Upper lobe of left lung (tissue), 6 donors: Measurements from ENCODE around the gene GPD2. TPM values are rescaled to one million over a fixed set of nuclear protein-coding genes. Genes with fewer than 3 reads are reported as not detected.

Source experiments
- ATAC-seq, 2 donors: fragments of 200-7000 bp; cut with Tn5 transposase; one replicate each; pipeline ENCODE4 v1.9.1; 2022; ENCODE audit warnings: mild to moderate bottlenecking in 2 of 2, moderate library complexity in 2 of 2; ENCODE audit not compliant: low FRiP score in 2 of 2
- DNase-seq, 2 donors: peaks; one replicate each; pipeline ENCODE4 v3.0.0-alpha.2; 2019 to 2020
- H3K27ac ChIP-seq, 4 donors: fragments of 200-600 bp; sonication (generic); one replicate each; pipeline ENCODE4 v1.5.1; 2016 to 2019
- H3K27me3 ChIP-seq, 4 donors: fragments of 200-600 bp; sonication (generic); one replicate each; pipeline ENCODE4 v1.5.1; 2017 to 2019
- H3K36me3 ChIP-seq, 4 donors: fragments of 200-600 bp; sonication (generic); one replicate each; pipeline ENCODE4 v1.5.1; 2016 to 2019
- H3K4me1 ChIP-seq, 4 donors: fragments of 200-600 bp; sonication (generic); one replicate each; pipeline ENCODE4 v1.5.1; 2018 to 2019
- H3K4me3 ChIP-seq, 4 donors: fragments of 200-600 bp; sonication (generic); one replicate each; pipeline ENCODE4 v1.5.1; 2017 to 2019; ENCODE audit warnings: mild to moderate bottlenecking in 2 of 4, moderate library complexity in 1 of 4
- H3K9me3 ChIP-seq, 4 donors: fragments of 200-600 bp; sonication (generic); one replicate each; pipeline ENCODE4 v1.5.1; 2018 to 2019
- EP300 ChIP-seq, 4 donors: sonication (generic); formaldehyde crosslinking; IDR thresholded peaks; one replicate each; pipeline ENCODE4 v1.5.1; 2017; ENCODE audit warnings: antibody characterized with exemption in 4 of 4, control low read depth in 2 of 4
- POLR2A ChIP-seq, 4 donors: fragments of 450-650 bp; IDR thresholded peaks; one replicate each; pipeline ENCODE4 v1.5.1; 2016 to 2017; ENCODE audit warnings: antibody characterized with exemption in 4 of 4, mild to moderate bottlenecking in 2 of 4
- POLR2AphosphoS5 ChIP-seq, 2 donors: sonication (generic); formaldehyde crosslinking; IDR thresholded peaks; one replicate each; pipeline ENCODE4 v1.5.1; 2017; ENCODE audit warnings: antibody characterized with exemption in 2 of 2
- WGBS, 2 donors: methylation state at CpG; one replicate each; pipeline ENCODE4 v1.1.5; 2017 to 2018; 5-methylcytosine and 5-hydroxymethylcytosine counted together
- total RNA-seq, 6 donors: library from RNA; depleted of rRNA in 4 of 6; stranded (reverse); fragments of >200 nt in 4 of 6; gene quantifications; one replicate each; pipeline versions ENCODE4 v1.1.0 to v1.2.1, GENCODE V29; 2016 to 2021
- TF ChIP-seq, protein P1 (sequence below), 6 experiments: fragments of 450-650 bp in 4 of 6; fragments of 200-600 bp in 2 of 6; sonication (generic) in 2 of 6; IDR thresholded peaks; one replicate each; pipeline ENCODE4 v1.5.1; 2016 to 2019; ENCODE audit warnings: antibody characterized with exemption in 6 of 6
- donor health status: DM: no; HTN: no; CAD: no; lungs with moderate emphysema.
- donor health status: DM: no; HTN: yes; CAD: no; lungs with severe emphysema.

GPD2 gene
- total RNA-seq, 6 donors from 2014 or later = 37.6 to 142 (median 44.2) TPM

DNA sequence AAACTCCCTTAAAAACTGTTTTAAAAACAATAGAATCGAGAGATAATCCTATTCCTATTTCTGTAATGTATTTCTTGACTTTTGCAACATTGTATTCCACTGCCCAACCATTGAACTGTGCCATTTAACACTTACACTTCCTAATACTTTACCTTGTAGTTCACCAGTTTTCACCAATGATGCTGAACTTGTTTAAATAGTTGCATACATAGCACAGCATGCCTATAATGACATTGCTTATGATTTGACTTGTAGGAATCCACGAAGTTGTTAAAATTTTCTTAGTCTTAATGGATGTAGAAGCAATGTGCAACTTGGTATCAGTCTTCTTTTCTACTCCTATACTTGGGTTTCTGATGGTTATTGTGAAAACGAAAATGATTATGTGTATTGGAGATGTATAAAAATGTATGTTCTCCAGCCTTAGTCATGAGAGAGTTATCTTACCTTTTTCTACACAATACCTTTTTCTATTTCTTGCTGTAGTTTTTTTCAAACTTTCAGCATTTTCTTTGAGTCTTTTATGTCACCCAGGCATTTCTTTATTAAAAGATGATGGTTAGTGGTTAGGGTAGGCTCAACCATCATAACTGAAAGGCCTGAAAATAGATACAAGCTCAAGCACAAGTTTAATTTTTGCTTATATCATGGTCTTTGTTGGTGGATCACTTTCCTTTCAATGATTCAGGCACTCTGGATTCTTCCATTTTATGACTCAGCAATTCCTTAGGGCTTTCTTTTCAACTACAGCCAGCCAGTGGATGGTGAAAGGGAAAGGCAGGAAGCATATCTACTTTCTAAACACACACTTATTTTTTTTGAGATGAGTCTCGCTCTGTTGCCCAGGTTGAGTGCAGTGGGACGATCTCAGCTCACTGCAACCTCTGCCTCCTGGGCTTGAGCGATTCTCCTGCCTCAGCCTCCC lies 9.4 kb downstream of the GPD2 start:
- 92% methylated on average over 6 of the region's 6 CpGs for WGBS, 2 donors
- Histone ChIP-seq H3K27ac (no peak overlapping the region), H3K4me3 (no peak overlapping the region), H3K4me1 (peaks cover 0 to 5% (median 0%) of the 10 kb centered on the region in 4 donors), H3K36me3 (no peaks in the 10 kb centered on the region), H3K9me3 (no peaks in the 10 kb centered on the region), H3K27me3 (no peaks in the 10 kb centered on the region)
- TF ChIP-seq EP300 (IDR thresholded peaks at IDR 0.05) (no peak), POLR2A (IDR thresholded peaks at IDR 0.05) (no peak), POLR2AphosphoS5 (IDR thresholded peaks at IDR 0.05) (no peak)
- TF ChIP-seq, protein P1, sequence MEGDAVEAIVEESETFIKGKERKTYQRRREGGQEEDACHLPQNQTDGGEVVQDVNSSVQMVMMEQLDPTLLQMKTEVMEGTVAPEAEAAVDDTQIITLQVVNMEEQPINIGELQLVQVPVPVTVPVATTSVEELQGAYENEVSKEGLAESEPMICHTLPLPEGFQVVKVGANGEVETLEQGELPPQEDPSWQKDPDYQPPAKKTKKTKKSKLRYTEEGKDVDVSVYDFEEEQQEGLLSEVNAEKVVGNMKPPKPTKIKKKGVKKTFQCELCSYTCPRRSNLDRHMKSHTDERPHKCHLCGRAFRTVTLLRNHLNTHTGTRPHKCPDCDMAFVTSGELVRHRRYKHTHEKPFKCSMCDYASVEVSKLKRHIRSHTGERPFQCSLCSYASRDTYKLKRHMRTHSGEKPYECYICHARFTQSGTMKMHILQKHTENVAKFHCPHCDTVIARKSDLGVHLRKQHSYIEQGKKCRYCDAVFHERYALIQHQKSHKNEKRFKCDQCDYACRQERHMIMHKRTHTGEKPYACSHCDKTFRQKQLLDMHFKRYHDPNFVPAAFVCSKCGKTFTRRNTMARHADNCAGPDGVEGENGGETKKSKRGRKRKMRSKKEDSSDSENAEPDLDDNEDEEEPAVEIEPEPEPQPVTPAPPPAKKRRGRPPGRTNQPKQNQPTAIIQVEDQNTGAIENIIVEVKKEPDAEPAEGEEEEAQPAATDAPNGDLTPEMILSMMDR (IDR thresholded peaks at IDR 0.05) = no peak
- peak in 1 of 2 donors; percentile 89 for ATAC-seq
- no peak for DNase-seq

DNA sequence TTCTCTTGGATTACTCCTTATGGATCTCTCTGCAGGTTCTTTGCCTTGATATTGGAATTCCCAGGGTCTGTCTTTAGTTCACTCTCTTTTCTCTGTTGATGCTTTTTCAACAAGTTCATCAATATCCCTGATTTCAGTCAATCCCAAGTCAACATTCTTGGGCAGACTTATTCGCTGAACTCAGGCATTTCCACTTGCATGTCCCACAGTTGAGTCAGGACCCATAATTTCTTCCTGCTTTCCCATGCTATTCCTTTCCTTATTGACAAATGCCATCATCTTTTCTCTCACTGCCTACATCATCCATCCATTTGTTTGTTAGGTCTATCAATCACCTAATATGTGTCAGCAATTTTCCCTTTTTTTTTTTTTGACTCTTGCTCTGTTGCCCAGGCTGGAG lies 11.6 kb downstream of the GPD2 start:
- no peak for DNase-seq
- no peaks in the 10 kb centered on the region for H3K9me3 ChIP-seq
- 97 to 100% methylated on average over 1 of the region's 1 CpG for WGBS, 2 donors
- TF ChIP-seq, protein P1 (IDR thresholded peaks at IDR 0.05) = no peak
- TF ChIP-seq EP300 (IDR thresholded peaks at IDR 0.05) = no peak
- no peak for TF ChIP-seq POLR2A (IDR thresholded peaks at IDR 0.05)
- TF ChIP-seq POLR2AphosphoS5 (IDR thresholded peaks at IDR 0.05) = no peak
- no peak overlapping the region for H3K27ac ChIP-seq
- H3K36me3 ChIP-seq = no peaks in the 10 kb centered on the region
- no peaks in the 10 kb centered on the region for H3K27me3 ChIP-seq
- no peaks in the 10 kb centered on the region for H3K4me1 ChIP-seq
- no peak overlapping the region for H3K4me3 ChIP-seq
- no peak for ATAC-seq

DNA sequence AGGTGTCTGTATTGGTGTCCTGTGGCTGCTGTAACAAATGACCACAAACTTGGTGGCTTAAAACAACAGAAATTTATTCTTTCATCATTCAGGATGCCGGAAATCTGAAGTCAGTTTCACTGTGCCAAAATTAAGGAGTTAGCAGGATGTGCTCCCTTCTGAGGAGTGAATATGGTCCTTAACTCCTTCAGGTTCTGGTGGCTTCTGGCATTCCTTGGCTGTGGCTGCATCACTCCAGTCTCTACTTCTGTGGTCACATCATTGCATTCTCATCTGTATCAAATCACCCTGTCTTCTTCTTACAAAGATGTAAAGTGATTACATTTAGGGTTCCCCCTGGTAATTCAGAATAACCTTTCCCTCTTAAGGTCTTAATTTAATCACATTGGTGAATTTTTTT lies 12.6 kb downstream of the GPD2 start:
- no peak for TF ChIP-seq POLR2A (IDR thresholded peaks at IDR 0.05)
- TF ChIP-seq, protein P1 (IDR thresholded peaks at IDR 0.05) = no peak
- no peak for TF ChIP-seq EP300 (IDR thresholded peaks at IDR 0.05)
- Histone ChIP-seq H3K4me1 (no peaks in the 10 kb centered on the region), H3K4me3 (no peak overlapping the region), H3K36me3 (no peaks in the 10 kb centered on the region), H3K9me3 (no peaks in the 10 kb centered on the region), H3K27ac (no peak overlapping the region), H3K27me3 (no peaks in the 10 kb centered on the region)
- 68 to 78% methylated on average over 1 of the region's 1 CpG for WGBS, 2 donors
- no peak for ATAC-seq
- no peak for DNase-seq

DNA sequence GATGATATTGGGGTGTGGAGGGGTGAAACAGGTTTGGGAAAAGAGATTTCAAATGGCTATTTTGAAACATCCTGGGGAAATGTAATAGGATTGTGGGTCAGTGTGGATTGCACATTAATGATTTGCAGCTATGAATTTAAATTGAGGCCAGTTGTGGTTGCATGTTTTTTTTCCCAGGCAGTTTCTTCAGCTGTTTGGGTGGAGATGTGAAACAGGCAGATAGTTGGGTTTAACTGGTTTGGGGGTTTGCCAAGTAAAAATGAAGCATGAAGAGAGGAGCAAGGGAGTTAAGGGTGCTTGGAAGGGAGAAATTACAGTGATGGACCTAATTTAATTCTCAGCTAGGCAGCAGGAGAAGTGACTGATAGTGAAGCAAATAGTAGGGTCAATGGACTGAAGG lies 16.8 kb downstream of the GPD2 start:
- Histone ChIP-seq H3K4me1 (peaks cover 0 to 10% (median 3%) of the 10 kb centered on the region in 4 donors), H3K27me3 (no peaks in the 10 kb centered on the region), H3K27ac (no peak overlapping the region), H3K9me3 (no peaks in the 10 kb centered on the region), H3K36me3 (no peaks in the 10 kb centered on the region), H3K4me3 (no peak overlapping the region)
- no peak for TF ChIP-seq POLR2AphosphoS5 (IDR thresholded peaks at IDR 0.05)
- TF ChIP-seq, protein P1 (IDR thresholded peaks at IDR 0.05) = no peak
- TF ChIP-seq EP300 (IDR thresholded peaks at IDR 0.05) = no peak
- TF ChIP-seq POLR2A (IDR thresholded peaks at IDR 0.05) = no peak
- DNase-seq (no peak), ATAC-seq (no peak)
